Gastrocnemius medialis (tissue), 4 donors: ENCODE results near the gene ZDHHC1.

Source experiments
- POLR2A ChIP-seq, 2 donors: fragments of 450-650 bp; IDR thresholded peaks; one replicate each; pipeline ENCODE4 v1.6.1; 2017; ENCODE audit warnings: antibody characterized with exemption in 2 of 2, mild to moderate bottlenecking in 2 of 2, moderate library complexity in 2 of 2
- TF ChIP-seq, protein P1 (sequence below), 5 experiments: fragments of 450-650 bp in 3 of 5; fragments of 200-600 bp in 2 of 5; sonication (generic) in 2 of 5; IDR thresholded peaks in 4 of 5; conservative IDR thresholded peaks in 1 of 5; 1 replicate in 4 of 5; 2 replicates in 1 of 5; pipeline ENCODE4 v1.5.1; 2016 to 2019; ENCODE audit warnings: antibody characterized with exemption in 5 of 5, mild to moderate bottlenecking in 3 of 5, moderate library complexity in 3 of 5

GRCh38 chr16:67394155-67395104, 21.8 kb downstream of the ZDHHC1 start:
- no peak for TF ChIP-seq POLR2A (IDR thresholded peaks at IDR 0.05)
- TF ChIP-seq, protein P1, sequence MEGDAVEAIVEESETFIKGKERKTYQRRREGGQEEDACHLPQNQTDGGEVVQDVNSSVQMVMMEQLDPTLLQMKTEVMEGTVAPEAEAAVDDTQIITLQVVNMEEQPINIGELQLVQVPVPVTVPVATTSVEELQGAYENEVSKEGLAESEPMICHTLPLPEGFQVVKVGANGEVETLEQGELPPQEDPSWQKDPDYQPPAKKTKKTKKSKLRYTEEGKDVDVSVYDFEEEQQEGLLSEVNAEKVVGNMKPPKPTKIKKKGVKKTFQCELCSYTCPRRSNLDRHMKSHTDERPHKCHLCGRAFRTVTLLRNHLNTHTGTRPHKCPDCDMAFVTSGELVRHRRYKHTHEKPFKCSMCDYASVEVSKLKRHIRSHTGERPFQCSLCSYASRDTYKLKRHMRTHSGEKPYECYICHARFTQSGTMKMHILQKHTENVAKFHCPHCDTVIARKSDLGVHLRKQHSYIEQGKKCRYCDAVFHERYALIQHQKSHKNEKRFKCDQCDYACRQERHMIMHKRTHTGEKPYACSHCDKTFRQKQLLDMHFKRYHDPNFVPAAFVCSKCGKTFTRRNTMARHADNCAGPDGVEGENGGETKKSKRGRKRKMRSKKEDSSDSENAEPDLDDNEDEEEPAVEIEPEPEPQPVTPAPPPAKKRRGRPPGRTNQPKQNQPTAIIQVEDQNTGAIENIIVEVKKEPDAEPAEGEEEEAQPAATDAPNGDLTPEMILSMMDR (IDR thresholded peaks at IDR 0.05 in 4 of 5, conservative IDR thresholded peaks at IDR 0.05 in 1 of 5) = no peak
